ENCODE data around the gene RHOU. TPM values are rescaled to one million over a fixed set of nuclear protein-coding genes. Genes with fewer than 3 reads are reported as not detected.

The RHOU gene
- total and polyA plus RNA-seq, 2 donors (not counting 1 experiment from before 2014, with no cell fraction given) = 0.23 to 11.4 TPM

DNA sequence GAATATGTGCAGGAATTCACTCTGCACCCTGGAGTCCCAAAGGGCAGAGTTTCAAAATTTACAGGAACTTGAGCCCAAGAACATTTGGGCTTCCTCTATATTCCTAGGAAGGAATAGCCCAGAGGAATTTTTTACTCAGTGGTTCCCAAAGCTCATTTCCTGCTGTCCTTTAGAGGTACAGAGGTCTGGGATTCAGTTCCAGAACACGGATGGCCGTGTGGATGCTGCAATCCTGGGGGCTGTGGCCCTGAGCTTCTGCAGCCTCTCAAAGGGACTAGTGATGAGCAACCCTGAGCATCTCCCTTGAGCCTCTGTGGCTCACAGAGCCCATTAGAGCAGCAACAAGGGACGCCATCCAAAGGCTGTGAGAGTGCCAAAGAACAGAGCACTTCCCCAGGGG, 10.1 kb upstream of the RHOU start:
- Histone ChIP-seq H2AFZ (ENCODE audit: low read length) (no peak overlapping the region), H3K79me2 (ENCODE audit: control insufficient read depth, insufficient read depth, low read length) (no peaks in the 10 kb centered on the region), H3K4me3 (replicated peaks in 1 of 4; ENCODE audit: control extremely low read depth in 1 of 4, insufficient read depth in 1 of 4, low read depth in 3 of 4, low read length in 4 of 4) (no peak overlapping the region), H3K4me2 (ENCODE audit: extremely low read depth, insufficient read depth, low read length) (no peak overlapping the region), H4K20me1 (ENCODE audit: control insufficient read depth, extremely low read depth, insufficient read depth, low read length) (no peaks in the 10 kb centered on the region), H3K27ac (ENCODE audit: insufficient read depth, low read length) (no peak overlapping the region), H3K4me1 (ENCODE audit: control insufficient read depth, extremely low read depth, insufficient read depth, low read length) (no peaks in the 10 kb centered on the region), H3K27me3 (ENCODE audit: control insufficient read depth, insufficient read depth, low read length) (no peaks in the 10 kb centered on the region), H3K9me3 (ENCODE audit: control insufficient read depth, insufficient read depth, low read depth, low read length) (no peaks in the 10 kb centered on the region), H3K9ac (ENCODE audit: insufficient read depth, low read length) (no peak overlapping the region), H3K36me3 (ENCODE audit: control insufficient read depth, insufficient read depth, low read length) (no peaks in the 10 kb centered on the region)
- DNase-seq (ENCODE audit: low read depth in 2 of 2) = no peak
- no peak for TF ChIP-seq EZH2 (IDR thresholded peaks at IDR 0.05; ENCODE audit: low read length, missing control alignments)
- TF ChIP-seq, protein P1, sequence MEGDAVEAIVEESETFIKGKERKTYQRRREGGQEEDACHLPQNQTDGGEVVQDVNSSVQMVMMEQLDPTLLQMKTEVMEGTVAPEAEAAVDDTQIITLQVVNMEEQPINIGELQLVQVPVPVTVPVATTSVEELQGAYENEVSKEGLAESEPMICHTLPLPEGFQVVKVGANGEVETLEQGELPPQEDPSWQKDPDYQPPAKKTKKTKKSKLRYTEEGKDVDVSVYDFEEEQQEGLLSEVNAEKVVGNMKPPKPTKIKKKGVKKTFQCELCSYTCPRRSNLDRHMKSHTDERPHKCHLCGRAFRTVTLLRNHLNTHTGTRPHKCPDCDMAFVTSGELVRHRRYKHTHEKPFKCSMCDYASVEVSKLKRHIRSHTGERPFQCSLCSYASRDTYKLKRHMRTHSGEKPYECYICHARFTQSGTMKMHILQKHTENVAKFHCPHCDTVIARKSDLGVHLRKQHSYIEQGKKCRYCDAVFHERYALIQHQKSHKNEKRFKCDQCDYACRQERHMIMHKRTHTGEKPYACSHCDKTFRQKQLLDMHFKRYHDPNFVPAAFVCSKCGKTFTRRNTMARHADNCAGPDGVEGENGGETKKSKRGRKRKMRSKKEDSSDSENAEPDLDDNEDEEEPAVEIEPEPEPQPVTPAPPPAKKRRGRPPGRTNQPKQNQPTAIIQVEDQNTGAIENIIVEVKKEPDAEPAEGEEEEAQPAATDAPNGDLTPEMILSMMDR (conservative IDR thresholded peaks at IDR 0.05 in 1 of 2, IDR thresholded peaks at IDR 0.05 in 1 of 2; ENCODE audit: low read depth in 1 of 2, low read length in 2 of 2) = no peak

DNA sequence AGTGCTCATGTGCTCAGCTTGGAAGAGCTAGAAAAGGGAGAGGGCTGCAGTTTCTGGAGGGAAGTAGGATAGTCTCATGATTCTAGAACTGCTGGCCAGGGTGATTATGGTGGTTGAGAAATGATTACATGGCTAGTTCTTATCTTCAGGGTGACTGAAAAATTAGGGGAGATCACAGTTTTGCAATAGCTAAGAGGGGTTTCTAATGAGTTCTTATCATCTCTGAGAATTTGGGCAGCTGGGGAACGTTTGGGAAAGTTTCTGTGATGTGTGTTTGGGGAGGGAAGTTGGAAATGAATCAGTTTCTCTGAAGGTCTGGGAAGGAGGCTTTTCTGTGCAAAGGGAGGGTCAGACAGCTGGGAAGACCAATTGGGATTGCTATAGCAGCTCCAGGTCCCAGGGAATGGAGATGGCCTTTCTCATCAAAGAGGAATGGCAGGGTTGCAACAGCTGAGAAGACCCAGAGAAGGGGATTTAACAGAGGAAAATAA, 7.6 kb upstream of the RHOU start:
- Histone ChIP-seq H3K27me3 (ENCODE audit: control insufficient read depth, insufficient read depth, low read length) (no peaks in the 10 kb centered on the region), H3K4me1 (ENCODE audit: control insufficient read depth, extremely low read depth, insufficient read depth, low read length) (no peaks in the 10 kb centered on the region), H3K9me3 (ENCODE audit: control insufficient read depth, insufficient read depth, low read depth, low read length) (no peaks in the 10 kb centered on the region), H3K4me3 (replicated peaks in 1 of 4; ENCODE audit: control extremely low read depth in 1 of 4, insufficient read depth in 1 of 4, low read depth in 3 of 4, low read length in 4 of 4) (no peak overlapping the region), H3K79me2 (ENCODE audit: control insufficient read depth, insufficient read depth, low read length) (no peaks in the 10 kb centered on the region), H3K36me3 (ENCODE audit: control insufficient read depth, insufficient read depth, low read length) (no peaks in the 10 kb centered on the region), H4K20me1 (ENCODE audit: control insufficient read depth, extremely low read depth, insufficient read depth, low read length) (no peaks in the 10 kb centered on the region), H3K4me2 (ENCODE audit: extremely low read depth, insufficient read depth, low read length) (no peak overlapping the region), H3K27ac (ENCODE audit: insufficient read depth, low read length) (no peak overlapping the region), H2AFZ (ENCODE audit: low read length) (no peak overlapping the region), H3K9ac (ENCODE audit: insufficient read depth, low read length) (no peak overlapping the region)
- no peak for TF ChIP-seq EZH2 (IDR thresholded peaks at IDR 0.05; ENCODE audit: low read length, missing control alignments)
- TF ChIP-seq, protein P1 (conservative IDR thresholded peaks at IDR 0.05 in 1 of 2, IDR thresholded peaks at IDR 0.05 in 1 of 2; ENCODE audit: low read depth in 1 of 2, low read length in 2 of 2) = no peak
- no peak for DNase-seq (ENCODE audit: low read depth in 2 of 2)

DNA sequence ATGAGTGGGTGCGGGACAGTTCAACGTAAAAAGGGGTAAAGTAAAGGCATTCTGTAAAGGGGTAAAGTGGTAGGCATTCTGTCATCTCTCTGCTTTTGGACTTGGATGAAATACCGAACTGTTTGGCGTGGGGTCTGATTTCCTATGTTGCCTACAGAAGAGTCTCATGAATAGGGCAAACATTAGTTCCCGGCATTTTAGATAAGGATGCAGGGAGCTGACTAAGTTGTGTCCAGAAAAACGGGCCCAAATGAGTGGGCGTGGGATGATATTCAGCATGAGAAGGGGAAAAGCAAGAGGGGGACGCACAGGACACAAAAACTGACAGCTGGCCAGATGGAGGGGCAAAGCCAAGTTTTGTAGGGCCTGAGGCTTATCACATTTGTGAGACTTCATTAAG, 2.9 kb upstream of the RHOU start:
- Histone ChIP-seq H3K27ac (ENCODE audit: insufficient read depth, low read length) (no peak overlapping the region), H3K9ac (ENCODE audit: insufficient read depth, low read length) (no peak overlapping the region), H3K79me2 (ENCODE audit: control insufficient read depth, insufficient read depth, low read length) (no peaks in the 10 kb centered on the region), H4K20me1 (ENCODE audit: control insufficient read depth, extremely low read depth, insufficient read depth, low read length) (no peaks in the 10 kb centered on the region), H3K4me1 (ENCODE audit: control insufficient read depth, extremely low read depth, insufficient read depth, low read length) (no peaks in the 10 kb centered on the region), H3K4me3 (replicated peaks in 1 of 4; ENCODE audit: control extremely low read depth in 1 of 4, insufficient read depth in 1 of 4, low read depth in 3 of 4, low read length in 4 of 4) (no peak overlapping the region), H3K4me2 (ENCODE audit: extremely low read depth, insufficient read depth, low read length) (no peak overlapping the region), H3K27me3 (ENCODE audit: control insufficient read depth, insufficient read depth, low read length) (no peaks in the 10 kb centered on the region), H2AFZ (ENCODE audit: low read length) (no peak overlapping the region), H3K9me3 (ENCODE audit: control insufficient read depth, insufficient read depth, low read depth, low read length) (no peaks in the 10 kb centered on the region), H3K36me3 (ENCODE audit: control insufficient read depth, insufficient read depth, low read length) (no peaks in the 10 kb centered on the region)
- no peak for DNase-seq (ENCODE audit: low read depth in 2 of 2)
- TF ChIP-seq, protein P1 (conservative IDR thresholded peaks at IDR 0.05 in 1 of 2, IDR thresholded peaks at IDR 0.05 in 1 of 2; ENCODE audit: low read depth in 1 of 2, low read length in 2 of 2) = no peak
- no peak for TF ChIP-seq EZH2 (IDR thresholded peaks at IDR 0.05; ENCODE audit: low read length, missing control alignments)
